Occipital lobe (tissue), 2 donors: ENCODE data around the gene ZBBX. TPM values are rescaled to one million over a fixed set of nuclear protein-coding genes. Genes with fewer than 3 reads are reported as not detected.
"Not testable (repeated sequence)": the region's sequence is repeated elsewhere in the genome, so short reads cannot be mapped to it uniquely, and the experiment has no call there.

Source experiments
- DNase-seq: peaks from one replicate; lab custom pipeline; 2025; lab: John Stamatoyannopoulos, UW
- total RNA-seq: library from RNA; depleted of rRNA; stranded (reverse); fragments of >200 nt; gene quantifications from one replicate; pipeline ENCODE4 v1.2.3, GENCODE V29; 2014

Gene ZBBX
- total RNA-seq, result 6.1 TPM

GRCh38 chr3:167380004-167380689, at the start of gene ZBBX:
TSS of gene ZBBX (minus strand) at chr3:167380297. CDS start at chr3:167372901, 7,396 bp downstream.
- DNase-seq, result peak; percentile 77

GRCh38 chr3:167426962-167427361, 46.9 kb upstream of the ZBBX start:
- not testable (repeated sequence) for DNase-seq

- DNase-seq, result not testable (repeated sequence)
Observed at GRCh38 chr3:167422396-167422795, 42.3 kb upstream of the ZBBX start.

GRCh38 chr3:167409611-167410010, 29.5 kb upstream of the ZBBX start:
- DNase-seq, result no peak

- DNase-seq, result peak; percentile 71
Observed at GRCh38 chr3:167406876-167407492, 26.9 kb upstream of the ZBBX start.

- DNase-seq, result no peak
Observed at GRCh38 chr3:167397826-167398225, 17.7 kb upstream of the ZBBX start.

- no peak for DNase-seq
Observed at GRCh38 chr3:167396075-167396474, 16.0 kb upstream of the ZBBX start.

- no peak for DNase-seq
Observed at GRCh38 chr3:167394003-167394402, 13.9 kb upstream of the ZBBX start.

GRCh38 chr3:167382155-167382554, 2.1 kb upstream of the ZBBX start:
- DNase-seq, result no peak

GRCh38 chr3:167375478-167375877, 4.6 kb downstream of the ZBBX start:
- DNase-seq, result no peak

GRCh38 chr3:167372138-167372537, 8.0 kb downstream of the ZBBX start:
- DNase-seq, result no peak

- DNase-seq, result no peak
Observed at GRCh38 chr3:167361948-167362347, 18.1 kb downstream of the ZBBX start.

GRCh38 chr3:167361306-167361705, 18.8 kb downstream of the ZBBX start:
- DNase-seq, result no peak

GRCh38 chr3:167355446-167355845, 24.7 kb downstream of the ZBBX start:
- DNase-seq, result no peak

- no peak for DNase-seq
Observed at GRCh38 chr3:167354751-167355150, 25.3 kb downstream of the ZBBX start.

- DNase-seq, result no peak
Observed at GRCh38 chr3:167350245-167350862, 29.7 kb downstream of the ZBBX start.

- no peak for DNase-seq
Observed at GRCh38 chr3:167346171-167346570, 33.9 kb downstream of the ZBBX start.

GRCh38 chr3:167330993-167331785, 48.9 kb downstream of the ZBBX start:
- no peak for DNase-seq

GRCh38 chr3:167323572-167323971, 56.5 kb downstream of the ZBBX start:
- DNase-seq, result no peak

- no peak for DNase-seq
Observed at GRCh38 chr3:167318996-167319615, 61.0 kb downstream of the ZBBX start.

GRCh38 chr3:167318306-167318705, 61.8 kb downstream of the ZBBX start:
- DNase-seq, result no peak

- no peak for DNase-seq
Observed at GRCh38 chr3:167306319-167306718, 73.8 kb downstream of the ZBBX start.
